ENCODE results near the gene LIMD2. TPM values are rescaled to one million over a fixed set of nuclear protein-coding genes. Genes with fewer than 3 reads are reported as not detected.

The LIMD2 gene
- total and polyA plus RNA-seq, 4 donors: 8.8 to 50.8 (median 40.2) TPM

- no peak overlapping the region for H3K27ac ChIP-seq (ENCODE audit: low read depth, low read length)
- 74% methylated on average over 9 of the region's 9 CpGs for WGBS (ENCODE audit: insufficient coverage)
Measured at GRCh38 chr17:63696381-63696961, 3.5 kb downstream of the LIMD2 start.

GRCh38 chr17:63695889-63696288, 4.0 kb downstream of the LIMD2 start:
- 92% methylated on average over 2 of the region's 6 CpGs for WGBS (ENCODE audit: insufficient coverage)
- H3K4me3 ChIP-seq (ENCODE audit: low read depth, low read length): no peak overlapping the region
- H3K36me3 ChIP-seq (ENCODE audit: control insufficient read depth, insufficient read depth, low read length): peaks cover 81% of the 10 kb centered on the region
- no peak overlapping the region for H3K27ac ChIP-seq (ENCODE audit: low read depth, low read length)
- no peak for DNase-seq (ENCODE audit: low read depth in 4 of 6, low spot score in 6 of 6)
- no peaks in the 10 kb centered on the region for H3K27me3 ChIP-seq (ENCODE audit: control insufficient read depth, insufficient read depth, low read length)
- H3K4me1 ChIP-seq (ENCODE audit: control insufficient read depth, insufficient read depth, low read length): peaks cover 61% of the 10 kb centered on the region
- no peaks in the 10 kb centered on the region for H3K9me3 ChIP-seq (ENCODE audit: control insufficient read depth, insufficient read depth, low read length)

More at GRCh38 chr17:63696381-63696961, 3.5 kb downstream of the LIMD2 start:
- Histone ChIP-seq H3K27me3 (ENCODE audit: control insufficient read depth, insufficient read depth, low read length) (no peaks in the 10 kb centered on the region), H3K4me3 (ENCODE audit: low read depth, low read length) (no peak overlapping the region), H3K4me1 (ENCODE audit: control insufficient read depth, insufficient read depth, low read length) (peaks cover 67% of the 10 kb centered on the region), H3K9me3 (ENCODE audit: control insufficient read depth, insufficient read depth, low read length) (no peaks in the 10 kb centered on the region), H3K36me3 (ENCODE audit: control insufficient read depth, insufficient read depth, low read length) (peaks cover 78% of the 10 kb centered on the region)
- peak in 1 of 6 donors; percentile 36 for DNase-seq (ENCODE audit: low read depth in 4 of 6, low spot score in 6 of 6)

DNA sequence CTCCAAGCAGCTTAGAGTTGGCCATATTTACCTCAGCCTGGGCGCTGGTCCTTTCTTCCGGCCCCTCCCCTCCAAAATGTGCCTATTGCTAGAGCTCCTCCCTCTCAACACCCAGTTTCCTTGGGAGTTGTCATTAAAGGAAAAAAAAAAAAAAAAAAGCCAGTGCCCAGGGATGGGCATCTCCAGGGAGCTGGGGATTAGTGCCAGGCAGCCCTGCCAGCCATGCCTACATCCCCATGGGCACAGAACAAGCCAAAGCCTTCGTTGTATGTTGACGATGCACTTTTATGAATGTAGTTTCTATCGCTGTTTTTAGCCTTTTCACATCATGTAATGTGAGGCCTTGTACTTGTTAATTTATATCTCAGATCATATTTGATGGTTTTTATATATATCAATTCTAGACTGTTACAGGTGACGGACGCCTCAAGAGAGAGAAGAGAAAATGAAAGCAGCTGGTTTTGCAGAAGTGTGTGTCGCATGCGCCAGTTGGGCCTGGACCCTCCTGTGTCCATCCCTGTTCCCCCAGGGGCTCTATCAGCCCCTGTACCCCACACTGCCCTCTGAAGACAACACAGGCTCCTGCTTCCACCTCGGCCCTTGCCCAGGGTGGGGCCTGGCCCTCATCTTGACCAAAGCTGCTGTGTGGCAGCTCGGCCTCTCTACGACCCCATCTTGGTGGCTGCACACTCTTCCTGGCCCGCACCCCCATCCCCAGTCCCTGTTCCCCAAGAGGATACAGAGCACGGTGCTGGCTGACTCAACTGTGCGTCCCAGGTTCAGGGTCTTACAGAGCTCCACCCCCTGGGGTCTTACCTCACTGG, 4.8 kb downstream of the LIMD2 start:
- Histone ChIP-seq H3K4me3 (ENCODE audit: low read depth, low read length) (no peak overlapping the region), H3K27ac (ENCODE audit: low read depth, low read length) (no peak overlapping the region), H3K4me1 (ENCODE audit: control insufficient read depth, insufficient read depth, low read length) (peaks cover 58% of the 10 kb centered on the region), H3K27me3 (ENCODE audit: control insufficient read depth, insufficient read depth, low read length) (no peaks in the 10 kb centered on the region), H3K9me3 (ENCODE audit: control insufficient read depth, insufficient read depth, low read length) (no peaks in the 10 kb centered on the region), H3K36me3 (ENCODE audit: control insufficient read depth, insufficient read depth, low read length) (peaks cover 87% of the 10 kb centered on the region)
- WGBS (ENCODE audit: insufficient coverage): 79% methylated on average over 6 of the region's 15 CpGs
- peak in 1 of 6 donors; percentile 60 for DNase-seq (ENCODE audit: low read depth in 4 of 6, low spot score in 6 of 6)

DNA sequence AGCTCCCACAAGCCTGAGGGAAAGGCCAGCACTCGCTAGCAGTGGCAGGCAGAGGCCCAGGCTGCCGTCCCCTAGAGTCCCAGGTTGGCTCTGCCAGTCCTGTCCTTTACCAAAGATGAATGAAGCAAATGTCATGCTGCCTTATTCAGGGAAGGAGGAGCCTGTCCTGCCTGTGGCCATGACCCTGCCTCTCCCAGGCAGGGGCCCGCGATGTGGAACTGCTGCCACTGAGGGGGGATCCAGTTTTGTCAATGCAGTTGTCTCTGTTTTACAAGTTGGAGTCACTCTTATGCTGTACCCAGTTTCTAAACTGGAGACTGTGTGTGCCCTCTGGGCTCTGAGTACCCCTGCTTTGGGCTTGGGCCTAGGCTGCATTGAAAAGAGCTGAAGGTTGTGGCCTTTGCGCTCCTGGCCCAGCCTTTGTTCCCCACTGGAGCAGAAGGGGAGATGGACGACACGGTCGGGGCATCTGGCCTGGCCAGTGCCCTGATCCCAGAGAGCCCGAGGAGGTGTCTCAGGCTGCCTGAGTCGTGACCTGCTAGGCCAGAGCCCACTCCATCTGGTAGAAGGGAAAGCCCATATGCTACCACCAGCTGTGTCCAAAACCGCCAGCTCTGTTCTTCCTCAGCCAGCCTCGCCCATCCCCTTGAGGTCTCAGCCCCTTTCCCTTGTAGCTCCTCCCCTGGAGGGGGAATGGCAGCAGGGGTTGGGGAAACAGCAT, 5.5 kb downstream of the LIMD2 start:
- 56% methylated on average over 11 of the region's 12 CpGs for WGBS (ENCODE audit: insufficient coverage)
- Histone ChIP-seq H3K4me3 (ENCODE audit: low read depth, low read length) (no peak overlapping the region), H3K4me1 (ENCODE audit: control insufficient read depth, insufficient read depth, low read length) (peaks cover 57% of the 10 kb centered on the region), H3K36me3 (ENCODE audit: control insufficient read depth, insufficient read depth, low read length) (peaks cover 95% of the 10 kb centered on the region), H3K27ac (ENCODE audit: low read depth, low read length) (no peak overlapping the region), H3K9me3 (ENCODE audit: control insufficient read depth, insufficient read depth, low read length) (no peaks in the 10 kb centered on the region), H3K27me3 (ENCODE audit: control insufficient read depth, insufficient read depth, low read length) (no peaks in the 10 kb centered on the region)
- peak in 2 of 6 donors; percentile 18 to 64 for DNase-seq (ENCODE audit: low read depth in 4 of 6, low spot score in 6 of 6)

GRCh38 chr17:63693411-63694113, 6.4 kb downstream of the LIMD2 start:
- H3K27ac ChIP-seq (ENCODE audit: low read depth, low read length): no peak overlapping the region
- H3K27me3 ChIP-seq (ENCODE audit: control insufficient read depth, insufficient read depth, low read length): no peaks in the 10 kb centered on the region
- H3K4me3 ChIP-seq (ENCODE audit: low read depth, low read length): no peak overlapping the region
- WGBS (ENCODE audit: insufficient coverage): 83% methylated on average over 17 of the region's 18 CpGs
- H3K4me1 ChIP-seq (ENCODE audit: control insufficient read depth, insufficient read depth, low read length): peaks cover 49% of the 10 kb centered on the region
- no peak for DNase-seq (ENCODE audit: low read depth in 4 of 6, low spot score in 6 of 6)
- H3K9me3 ChIP-seq (ENCODE audit: control insufficient read depth, insufficient read depth, low read length): no peaks in the 10 kb centered on the region
- peaks cover 97% of the 10 kb centered on the region for H3K36me3 ChIP-seq (ENCODE audit: control insufficient read depth, insufficient read depth, low read length)

GRCh38 chr17:63692195-63692816, 7.6 kb downstream of the LIMD2 start:
- DNase-seq (ENCODE audit: low read depth in 4 of 6, low spot score in 6 of 6): no peak
- 78% methylated on average over 3 of the region's 11 CpGs for WGBS (ENCODE audit: insufficient coverage)
- H3K27ac ChIP-seq (ENCODE audit: low read depth, low read length): no peak overlapping the region
- peaks cover 94% of the 10 kb centered on the region for H3K36me3 ChIP-seq (ENCODE audit: control insufficient read depth, insufficient read depth, low read length)
- no peaks in the 10 kb centered on the region for H3K9me3 ChIP-seq (ENCODE audit: control insufficient read depth, insufficient read depth, low read length)
- no peaks in the 10 kb centered on the region for H3K27me3 ChIP-seq (ENCODE audit: control insufficient read depth, insufficient read depth, low read length)
- peaks cover 37% of the 10 kb centered on the region for H3K4me1 ChIP-seq (ENCODE audit: control insufficient read depth, insufficient read depth, low read length)
- no peak overlapping the region for H3K4me3 ChIP-seq (ENCODE audit: low read depth, low read length)

DNA sequence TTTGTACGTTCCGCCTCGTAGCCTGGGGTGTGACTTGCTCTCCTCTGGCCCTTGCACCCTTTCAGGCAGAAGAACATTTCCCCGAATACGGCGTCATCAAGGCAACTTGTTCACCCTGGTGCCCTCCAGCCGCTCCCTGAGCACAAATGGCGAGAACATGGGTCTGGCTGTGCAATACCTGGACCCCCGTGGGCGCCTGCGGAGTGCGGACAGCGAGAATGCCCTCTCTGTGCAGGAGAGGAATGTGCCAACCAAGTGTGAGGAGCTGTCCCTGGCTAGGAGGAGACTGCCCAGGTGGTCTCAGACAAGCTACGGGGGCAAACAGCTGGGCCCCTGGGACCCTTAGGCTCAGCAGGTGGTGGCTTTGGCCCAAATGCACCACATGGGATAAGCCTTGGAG, 10.4 kb downstream of the LIMD2 start:
- no peak overlapping the region for H3K4me3 ChIP-seq (ENCODE audit: low read depth, low read length)
- peaks cover 18% of the 10 kb centered on the region for H3K4me1 ChIP-seq (ENCODE audit: control insufficient read depth, insufficient read depth, low read length)
- DNase-seq (ENCODE audit: low read depth in 4 of 6, low spot score in 6 of 6): no peak
- H3K27me3 ChIP-seq (ENCODE audit: control insufficient read depth, insufficient read depth, low read length): no peaks in the 10 kb centered on the region
- H3K36me3 ChIP-seq (ENCODE audit: control insufficient read depth, insufficient read depth, low read length): peaks cover 72% of the 10 kb centered on the region
- no peaks in the 10 kb centered on the region for H3K9me3 ChIP-seq (ENCODE audit: control insufficient read depth, insufficient read depth, low read length)
- no peak overlapping the region for H3K27ac ChIP-seq (ENCODE audit: low read depth, low read length)
- WGBS (ENCODE audit: insufficient coverage): 95% methylated on average over 14 of the region's 14 CpGs

DNA sequence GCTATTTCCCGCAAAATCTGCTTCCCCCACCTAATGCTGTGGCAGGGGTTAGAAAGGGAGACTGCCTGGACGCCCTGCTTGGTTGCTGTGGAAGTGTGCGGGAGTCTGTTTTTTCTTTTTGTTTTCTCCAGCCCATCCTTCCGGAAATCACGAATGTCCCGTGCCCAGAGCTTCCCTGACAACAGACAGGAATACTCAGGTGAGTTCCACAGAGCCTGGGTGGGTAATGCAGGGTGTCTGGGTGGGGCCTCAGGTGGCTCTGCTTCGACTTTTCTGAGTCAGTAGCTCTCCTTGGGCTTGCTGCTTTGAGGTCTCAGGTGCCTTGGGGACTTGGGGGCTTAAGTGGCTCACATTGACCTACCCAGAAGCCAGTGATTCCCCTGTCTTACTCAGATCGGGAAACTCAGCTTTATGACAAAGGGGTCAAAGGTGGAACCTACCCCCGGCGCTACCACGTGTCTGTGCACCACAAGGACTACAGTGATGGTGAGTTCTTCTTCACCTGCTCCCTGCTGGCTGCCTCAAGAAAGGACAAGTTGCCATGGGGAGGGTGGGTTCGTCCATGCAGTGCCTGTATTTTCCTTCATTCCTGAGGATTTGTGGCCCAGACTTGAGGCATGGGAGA, 11.4 kb downstream of the LIMD2 start:
- Histone ChIP-seq H3K9me3 (ENCODE audit: control insufficient read depth, insufficient read depth, low read length) (no peaks in the 10 kb centered on the region), H3K27ac (ENCODE audit: low read depth, low read length) (no peak overlapping the region), H3K4me3 (ENCODE audit: low read depth, low read length) (no peak overlapping the region), H3K36me3 (ENCODE audit: control insufficient read depth, insufficient read depth, low read length) (peaks cover 65% of the 10 kb centered on the region), H3K27me3 (ENCODE audit: control insufficient read depth, insufficient read depth, low read length) (no peaks in the 10 kb centered on the region), H3K4me1 (ENCODE audit: control insufficient read depth, insufficient read depth, low read length) (peaks cover 12% of the 10 kb centered on the region)
- no peak for DNase-seq (ENCODE audit: low read depth in 4 of 6, low spot score in 6 of 6)
- 87% methylated on average over 11 of the region's 12 CpGs for WGBS (ENCODE audit: insufficient coverage)

All from spinal cord (tissue), 10 donors.